Hindlimb muscle (tissue), 1 donor: Measurements from ENCODE around the gene SMAD4. TPM values are rescaled to one million over a fixed set of nuclear protein-coding genes. Genes with fewer than 3 reads are reported as not detected.
A peak's percentile ranks its signal among the peaks of the same experiment; 100 is the strongest.
"Not testable (repeated sequence)": the region's sequence is repeated elsewhere in the genome, so short reads cannot be mapped to it uniquely, and the experiment has no call there.

Source experiments
- DNase-seq: peaks from one replicate; pipeline ENCODE4 v3.0.0-alpha.2; 2013
- polyA plus RNA-seq: library from polyadenylated mRNA; unstranded; fragments of 120-200 nt; gene quantifications from one replicate; pipeline ENCODE4 v1.2.1, GENCODE V29; 2013; ENCODE audit not compliant: insufficient read length

The SMAD4 gene
- polyA plus RNA-seq, result 86.1 TPM

DNA sequence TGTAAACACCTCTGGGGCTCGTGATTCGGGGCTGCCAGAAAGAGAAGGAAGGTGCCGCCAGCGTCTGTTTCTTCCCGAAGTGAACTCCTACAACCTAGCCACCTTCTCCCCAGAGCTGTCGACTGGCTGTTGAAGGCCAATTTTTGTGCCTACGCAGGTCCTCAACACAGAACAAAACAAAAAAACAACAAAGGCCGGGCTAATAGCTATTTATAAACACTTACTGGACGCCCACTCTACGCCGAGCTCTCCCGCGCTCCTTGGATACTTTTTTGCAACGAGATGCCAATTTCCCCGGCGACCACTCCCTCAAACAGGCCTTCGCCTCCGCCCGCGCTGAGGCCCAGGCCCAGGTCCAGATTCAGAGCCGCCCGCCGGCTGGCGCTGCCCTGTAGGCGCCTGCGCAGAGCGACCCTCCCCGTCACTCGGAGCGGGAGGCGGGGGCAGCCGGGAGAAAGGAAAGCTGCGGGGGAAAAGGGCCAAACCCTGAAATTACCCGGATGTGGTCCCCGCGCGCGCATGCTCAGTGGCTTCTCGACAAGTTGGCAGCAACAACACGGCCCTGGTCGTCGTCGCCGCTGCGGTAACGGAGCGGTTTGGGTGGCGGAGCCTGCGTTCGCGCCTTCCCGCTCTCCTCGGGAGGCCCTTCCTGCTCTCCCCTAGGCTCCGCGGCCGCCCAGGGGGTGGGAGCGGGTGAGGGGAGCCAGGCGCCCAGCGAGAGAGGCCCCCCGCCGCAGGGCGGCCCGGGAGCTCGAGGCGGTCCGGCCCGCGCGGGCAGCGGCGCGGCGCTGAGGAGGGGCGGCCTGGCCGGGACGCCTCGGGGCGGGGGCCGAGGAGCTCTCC is at the start of gene SMAD4:
SMAD4 (plus strand) TSS at position 520 of the 843 bp plus-strand sequence. CDS start 16,834 bp downstream, outside the sequence.
- DNase-seq, result peak; percentile 96

DNA sequence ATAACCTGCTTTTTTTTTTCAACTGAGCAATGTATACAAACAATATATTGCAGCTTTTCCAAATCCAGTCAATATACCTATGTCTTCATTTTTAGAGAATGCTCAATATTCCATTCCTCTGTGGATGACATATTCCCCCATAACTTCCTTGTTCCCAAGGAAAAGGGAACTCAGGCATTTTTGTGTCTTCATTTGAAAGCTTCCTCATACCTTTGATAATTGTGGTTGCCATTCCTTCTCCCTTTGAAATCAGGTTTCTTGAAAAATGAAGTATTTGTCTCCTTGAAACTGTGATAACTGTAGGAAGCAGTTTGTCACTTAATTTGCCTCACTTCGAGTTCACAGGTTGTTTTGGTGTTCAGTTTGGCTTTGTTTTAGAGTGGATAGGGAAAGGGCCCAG is 48.6 kb upstream of the SMAD4 start:
- no peak for DNase-seq

DNA sequence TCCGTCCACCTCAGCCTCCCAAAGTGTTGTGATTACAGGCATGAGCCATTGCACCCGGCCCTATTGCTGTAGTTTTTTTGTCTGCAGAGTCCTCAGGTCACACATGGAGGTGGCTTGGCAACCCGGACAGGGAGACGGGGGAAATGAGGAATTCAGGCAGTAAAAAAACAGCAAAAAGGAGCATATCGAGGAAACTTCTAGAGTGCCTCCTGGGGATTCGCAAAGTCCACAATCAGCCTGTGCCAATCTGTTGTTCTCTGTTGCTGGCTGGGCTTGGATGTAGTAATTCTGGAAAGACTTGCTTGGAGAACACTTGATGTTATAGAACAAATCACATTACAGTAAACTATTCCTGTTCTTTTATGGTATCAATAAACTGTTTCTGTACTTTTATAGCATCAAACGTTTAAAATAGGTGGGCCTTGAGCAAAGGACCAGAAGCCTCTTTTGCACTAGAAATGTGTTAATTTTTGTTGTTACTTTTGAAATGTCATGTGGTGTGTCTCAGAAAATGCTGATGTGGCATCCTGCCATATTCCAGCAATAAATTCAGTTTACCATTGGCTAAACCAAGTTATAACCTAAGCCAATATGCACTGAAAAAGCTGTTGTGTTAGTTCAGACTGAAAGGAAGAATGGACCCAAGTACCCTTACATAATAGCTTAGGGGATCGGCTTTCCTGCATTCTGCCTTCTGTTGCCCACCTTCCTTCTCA is 47.8 kb upstream of the SMAD4 start:
- no peak for DNase-seq

DNA sequence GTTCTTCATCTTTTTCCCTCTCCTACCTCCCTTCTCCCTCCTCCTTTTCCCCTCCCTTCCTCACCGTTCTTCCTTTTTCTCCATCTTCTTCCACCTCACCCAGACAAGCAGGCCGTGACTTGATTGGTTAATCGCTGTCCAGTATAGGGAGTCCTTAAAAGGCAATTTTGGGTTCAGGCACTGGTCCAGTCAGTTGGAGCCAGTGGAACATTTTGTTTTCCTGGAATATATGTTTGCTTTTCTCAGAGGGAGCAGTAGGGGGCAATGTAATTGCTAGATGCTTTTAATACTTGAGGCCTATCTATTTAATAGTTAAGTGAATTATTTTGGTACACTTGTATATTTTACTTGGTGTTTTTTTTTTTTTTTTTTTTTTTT is 47.2 kb upstream of the SMAD4 start:
- no peak for DNase-seq

DNA sequence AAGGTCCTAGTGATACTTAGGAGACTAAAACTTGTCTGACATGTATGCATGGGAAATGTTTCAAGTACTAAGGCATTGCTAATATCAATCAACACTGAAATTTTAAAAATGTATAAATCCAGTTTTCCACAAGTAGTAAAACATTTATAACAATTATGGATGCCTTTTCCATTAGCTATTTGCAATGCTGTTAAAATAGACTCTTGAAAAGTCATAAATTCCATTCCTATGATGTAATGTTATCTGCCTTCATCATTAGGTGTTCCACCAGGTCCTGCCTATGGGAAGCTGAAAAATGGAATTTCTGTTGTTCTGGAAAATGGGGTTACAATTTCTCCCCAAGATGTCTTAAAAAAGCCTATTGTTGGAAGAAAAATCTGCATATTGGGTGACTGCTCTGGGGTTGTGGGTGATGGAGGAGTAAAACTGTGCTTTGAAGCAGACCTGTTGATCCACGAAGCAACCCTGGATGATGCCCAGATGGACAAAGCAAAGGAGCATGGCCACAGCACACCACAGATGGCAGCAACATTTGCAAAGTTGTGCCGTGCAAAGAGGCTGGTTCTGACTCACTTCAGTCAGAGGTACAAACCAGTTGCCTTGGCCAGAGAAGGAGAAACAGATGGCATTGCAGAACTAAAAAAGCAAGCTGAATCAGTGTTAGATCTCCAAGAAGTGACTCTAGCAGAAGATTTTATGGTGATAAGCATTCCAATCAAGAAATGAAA is 43.5 kb upstream of the SMAD4 start:
- no peak for DNase-seq

DNA sequence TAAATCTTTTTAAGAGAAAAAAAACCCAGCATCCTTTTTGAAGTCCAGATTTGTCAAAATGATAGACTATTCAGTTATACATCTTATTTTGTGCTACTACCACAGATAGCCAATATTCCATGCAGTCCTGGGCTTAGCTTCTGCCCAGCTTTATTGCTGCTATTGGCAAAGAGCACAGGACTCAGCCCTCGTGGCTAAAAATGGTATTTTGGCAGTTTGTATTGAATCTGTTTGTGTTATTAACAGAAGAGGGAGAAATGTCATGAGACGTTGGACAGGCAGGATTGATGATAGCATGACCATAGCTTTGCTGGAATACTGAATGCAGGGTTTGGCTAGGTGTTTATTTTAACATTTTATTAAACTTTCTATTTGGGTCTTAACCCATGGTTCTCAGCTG is 42.8 kb upstream of the SMAD4 start:
- peak; percentile 28 for DNase-seq

DNA sequence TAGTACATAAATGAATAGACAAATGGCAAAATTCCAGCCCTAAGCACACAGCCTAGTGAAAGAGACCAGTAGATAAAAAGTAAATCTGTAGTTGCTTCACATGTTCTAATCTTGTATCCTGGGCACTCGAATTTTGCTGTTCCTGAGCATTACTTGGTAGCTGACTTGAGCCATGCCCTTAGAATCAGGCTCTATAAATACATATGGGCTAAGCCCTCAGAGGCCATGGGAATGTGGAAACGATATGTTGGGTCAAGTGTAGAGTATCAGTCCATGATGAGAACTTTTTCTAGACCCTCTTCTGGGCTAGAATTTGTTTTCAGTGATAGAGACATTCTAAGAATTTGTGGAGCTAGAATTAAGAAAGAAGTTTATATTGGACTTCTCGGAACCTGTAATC is 40.3 kb upstream of the SMAD4 start:
- DNase-seq, result no peak

DNA sequence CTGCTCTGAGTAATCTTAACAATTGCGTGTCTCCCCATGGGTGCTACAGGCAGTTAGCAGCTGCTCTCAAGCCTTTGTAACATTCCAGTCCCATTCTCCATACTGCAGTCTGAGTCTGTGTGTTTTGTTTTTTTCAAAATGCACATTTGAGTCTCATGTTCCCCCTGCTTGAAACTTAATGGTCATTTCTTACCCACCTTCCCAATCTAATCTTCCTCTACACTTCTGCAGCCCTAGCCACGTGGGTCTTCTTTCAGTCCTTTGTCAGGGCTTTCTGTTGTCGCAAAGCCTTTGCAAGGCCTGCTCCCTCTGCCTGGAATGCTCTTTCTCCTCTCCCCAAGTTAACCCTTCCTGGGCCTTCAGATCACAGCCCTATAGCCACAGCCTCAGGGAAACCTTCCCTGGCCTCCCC is 37.7 kb upstream of the SMAD4 start:
- DNase-seq, result no peak

DNA sequence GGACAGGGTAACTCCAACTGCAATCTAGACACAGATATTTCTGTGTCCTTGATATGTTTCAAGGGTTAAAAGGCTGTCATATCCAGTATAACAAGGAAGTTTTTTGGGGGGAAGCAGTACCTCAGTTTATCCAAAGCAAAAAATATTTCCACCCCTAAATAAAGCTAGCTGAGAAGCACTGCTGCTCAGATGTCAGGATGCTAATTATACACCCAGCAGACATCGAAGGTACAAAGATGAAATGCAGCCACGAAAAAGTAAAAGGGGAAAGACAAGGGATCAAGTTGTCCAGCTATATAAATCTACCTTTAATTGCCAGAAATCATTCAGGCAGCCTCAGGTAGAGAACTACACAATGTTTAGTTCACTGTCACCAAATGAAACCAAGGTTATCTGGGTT is 36.0 kb upstream of the SMAD4 start:
- DNase-seq, result no peak

DNA sequence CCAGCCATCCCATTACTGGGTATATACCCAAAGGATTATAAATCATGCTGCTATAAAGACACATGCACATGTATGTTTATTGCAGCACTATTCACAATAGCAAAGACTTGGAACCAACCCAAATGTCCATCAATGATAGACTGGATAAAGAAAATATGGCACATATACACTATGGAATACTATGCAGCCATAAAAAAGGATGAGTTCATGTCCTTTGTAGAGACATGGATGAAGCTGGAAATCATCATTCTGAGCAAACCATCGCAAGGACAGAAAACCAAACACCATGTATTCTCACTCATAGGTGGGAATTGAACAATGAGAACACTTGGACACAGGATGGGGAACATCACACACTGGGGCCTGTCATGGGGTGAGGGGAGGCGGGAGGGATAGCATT is 26.8 kb upstream of the SMAD4 start:
- DNase-seq, result not testable (repeated sequence)

DNA sequence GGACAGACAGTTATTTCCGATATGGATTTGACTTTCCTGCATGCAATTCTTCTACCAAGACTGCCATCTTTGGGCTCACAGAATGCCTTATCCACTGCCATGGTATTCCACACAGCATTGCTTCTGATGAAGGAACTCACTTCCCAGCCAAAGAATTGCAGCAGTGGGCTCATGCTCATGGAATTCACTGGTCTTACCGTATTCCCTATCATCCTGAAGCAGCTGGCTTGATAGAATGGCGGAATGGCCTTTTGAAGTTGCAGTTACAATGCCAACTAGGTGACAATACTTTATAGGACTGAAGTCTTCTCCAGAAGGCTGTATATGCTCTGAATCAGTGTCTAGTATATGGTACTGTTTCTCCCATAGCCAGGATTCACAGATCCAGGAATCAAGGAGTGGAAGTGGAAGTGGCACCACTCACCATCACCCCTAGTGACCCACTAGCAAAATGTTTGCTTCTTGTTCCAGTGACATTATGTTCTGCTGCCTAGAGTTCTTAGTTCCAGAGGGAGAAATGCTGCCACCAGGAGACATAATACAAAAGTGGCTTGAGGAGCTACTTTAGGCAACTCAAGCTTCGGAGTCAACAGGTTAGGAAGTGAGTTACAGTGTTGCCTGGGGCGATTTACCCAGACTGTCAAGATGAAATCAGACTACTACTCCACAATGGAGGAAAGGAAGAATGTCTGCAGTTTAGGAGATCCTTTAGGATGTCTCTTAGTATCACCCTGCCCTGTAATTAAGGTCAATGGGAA is 23.8 kb upstream of the SMAD4 start:
- no peak for DNase-seq

DNA sequence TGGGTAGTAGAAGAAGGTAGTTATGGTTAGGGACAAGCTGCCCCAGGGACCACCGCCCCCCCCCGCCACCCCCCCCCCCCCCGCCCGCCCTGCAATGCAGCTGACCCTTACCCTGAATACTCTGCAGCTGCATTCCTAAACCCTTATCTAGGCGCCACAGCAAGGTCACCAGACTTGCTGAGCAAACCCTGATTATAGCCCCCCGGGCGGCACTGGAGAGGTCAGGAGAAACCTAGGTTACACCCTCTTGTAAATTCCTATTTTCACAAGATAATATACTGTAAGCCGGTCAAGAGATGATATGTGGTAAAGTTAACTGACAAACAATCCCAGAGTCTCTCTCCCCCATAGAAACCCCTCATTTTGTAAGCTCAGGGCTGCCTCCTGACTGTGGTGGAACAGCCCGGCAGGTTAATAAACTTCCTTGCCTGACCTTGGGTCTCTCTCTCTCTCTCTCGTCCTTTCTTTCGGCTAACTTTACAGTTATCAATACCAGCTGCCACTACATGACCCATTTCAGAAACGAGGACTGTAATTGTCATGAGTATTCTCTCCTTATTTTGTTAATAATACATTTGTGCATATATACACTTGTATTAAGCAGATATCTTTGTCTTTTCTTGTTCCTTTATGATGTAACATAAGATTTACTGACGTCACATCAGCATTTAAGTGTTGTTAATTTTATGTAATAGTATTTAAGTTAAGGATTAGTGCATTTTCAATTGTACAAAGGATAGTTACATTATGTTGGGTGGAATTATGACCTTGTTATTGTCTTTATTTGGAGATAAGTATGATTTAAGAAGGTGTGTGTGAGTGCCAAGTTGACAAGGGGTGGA is 22.8 kb upstream of the SMAD4 start:
- no peak for DNase-seq

DNA sequence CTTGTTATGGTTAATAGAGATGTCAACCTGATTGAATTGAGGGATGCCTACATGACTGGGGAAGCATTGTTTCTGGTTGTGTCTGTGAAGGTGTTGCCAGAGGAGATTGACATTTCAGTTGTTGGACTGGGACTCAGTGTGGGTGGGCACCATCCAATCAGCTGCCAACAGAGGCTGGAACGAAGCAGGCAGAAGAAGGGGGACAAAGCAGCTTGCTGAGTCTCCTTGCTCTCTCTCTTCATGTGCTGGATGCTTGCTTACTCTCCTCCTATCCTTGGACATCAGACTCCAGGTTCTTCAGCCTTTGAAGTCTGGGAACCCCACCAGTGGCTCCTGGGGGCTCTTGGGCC is 22.2 kb upstream of the SMAD4 start:
- no peak for DNase-seq

DNA sequence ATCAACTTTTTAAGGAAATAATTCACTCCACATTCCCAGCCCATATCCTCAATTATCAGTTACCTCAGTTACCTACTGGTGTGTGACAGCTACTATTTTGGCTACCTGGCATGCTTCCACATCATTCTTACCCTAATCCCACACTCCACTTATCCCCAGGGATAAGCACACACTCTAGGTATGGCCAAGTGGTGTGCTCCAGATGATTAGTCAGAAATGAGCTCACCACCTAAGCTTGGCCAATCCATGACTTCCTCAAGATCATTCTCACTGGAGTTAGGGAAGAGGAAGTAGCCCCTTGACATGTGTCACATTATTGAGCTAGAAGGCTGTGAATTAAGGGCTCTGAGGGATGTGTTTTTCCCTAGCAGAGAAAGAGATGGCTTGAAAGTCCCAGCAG is 20.9 kb upstream of the SMAD4 start:
- DNase-seq, result no peak

DNA sequence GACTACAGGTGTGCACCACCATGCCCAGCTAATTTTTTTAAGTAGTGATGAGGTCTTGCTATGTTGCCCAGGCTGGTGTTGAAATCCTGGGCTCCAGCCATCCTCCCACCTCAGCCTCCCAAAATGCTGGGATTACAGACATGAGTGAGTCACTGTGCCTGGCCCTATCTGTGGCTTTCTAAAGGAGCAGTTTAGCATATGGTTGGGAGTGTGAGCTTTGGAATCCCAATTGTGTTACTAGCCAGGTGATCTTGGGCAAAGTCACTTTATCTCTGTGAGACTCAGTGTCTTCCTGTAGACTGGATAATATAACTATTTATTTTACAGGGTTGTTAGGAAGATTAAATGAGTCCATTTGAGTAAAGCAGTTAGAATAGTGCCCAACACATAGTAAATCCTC is 19.8 kb upstream of the SMAD4 start:
- DNase-seq, result no peak

DNA sequence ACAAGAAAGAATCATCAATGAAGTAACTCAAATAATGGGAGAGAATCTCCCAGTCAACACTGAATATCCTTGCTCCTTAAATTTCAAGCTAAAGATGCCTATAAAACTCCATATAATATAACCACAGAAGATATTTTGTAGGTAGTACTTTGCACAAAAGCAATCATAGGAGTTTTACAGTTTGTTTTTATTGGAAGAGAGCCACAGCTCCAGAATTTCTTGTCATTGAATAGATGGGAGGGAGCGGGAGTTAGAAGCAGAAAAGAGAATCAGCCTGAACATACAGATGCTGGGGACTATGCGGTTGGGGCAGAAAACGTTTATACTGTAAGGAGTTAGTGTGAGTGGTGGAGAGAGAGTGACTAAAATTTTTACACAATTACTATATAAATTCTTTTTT is 18.3 kb upstream of the SMAD4 start:
- DNase-seq, result no peak

DNA sequence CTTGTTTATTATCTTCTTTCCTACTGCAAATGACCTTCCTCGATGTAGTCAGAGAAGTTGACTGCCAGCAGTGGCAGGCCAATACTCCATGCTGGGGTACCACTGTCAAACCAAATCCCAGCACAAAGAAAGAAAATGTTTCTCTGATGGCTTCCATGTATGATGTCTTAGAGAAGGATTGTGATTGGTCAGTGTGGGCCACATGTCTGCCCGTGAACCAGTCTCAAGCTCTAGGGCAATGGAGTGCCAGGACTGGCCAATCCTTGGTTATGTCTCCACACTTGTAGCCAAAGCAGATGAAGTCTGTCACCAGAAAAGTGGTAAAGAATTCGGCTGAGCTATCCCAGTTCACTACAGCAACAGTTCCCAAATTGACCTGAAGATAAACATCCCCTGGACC is 17.6 kb upstream of the SMAD4 start:
- no peak for DNase-seq

DNA sequence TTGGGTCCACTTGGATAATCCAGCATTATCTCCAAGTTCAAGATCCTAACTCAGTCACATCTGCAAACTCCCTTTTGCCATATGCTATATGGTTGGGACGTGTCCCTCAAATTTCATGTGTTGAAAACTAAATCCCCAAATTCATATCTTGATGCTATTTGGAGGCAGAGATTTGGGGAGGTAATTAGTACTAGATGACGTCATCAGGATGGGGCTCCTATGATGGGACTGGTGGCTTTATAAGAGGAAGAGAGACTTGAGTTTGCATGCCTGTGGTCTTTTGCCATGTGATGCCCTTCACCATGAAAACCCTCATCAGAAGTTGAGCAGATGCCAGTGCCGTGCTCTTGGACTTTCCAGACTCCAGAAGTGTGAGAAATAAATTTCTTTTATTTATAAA is 16.8 kb upstream of the SMAD4 start:
- no peak for DNase-seq

DNA sequence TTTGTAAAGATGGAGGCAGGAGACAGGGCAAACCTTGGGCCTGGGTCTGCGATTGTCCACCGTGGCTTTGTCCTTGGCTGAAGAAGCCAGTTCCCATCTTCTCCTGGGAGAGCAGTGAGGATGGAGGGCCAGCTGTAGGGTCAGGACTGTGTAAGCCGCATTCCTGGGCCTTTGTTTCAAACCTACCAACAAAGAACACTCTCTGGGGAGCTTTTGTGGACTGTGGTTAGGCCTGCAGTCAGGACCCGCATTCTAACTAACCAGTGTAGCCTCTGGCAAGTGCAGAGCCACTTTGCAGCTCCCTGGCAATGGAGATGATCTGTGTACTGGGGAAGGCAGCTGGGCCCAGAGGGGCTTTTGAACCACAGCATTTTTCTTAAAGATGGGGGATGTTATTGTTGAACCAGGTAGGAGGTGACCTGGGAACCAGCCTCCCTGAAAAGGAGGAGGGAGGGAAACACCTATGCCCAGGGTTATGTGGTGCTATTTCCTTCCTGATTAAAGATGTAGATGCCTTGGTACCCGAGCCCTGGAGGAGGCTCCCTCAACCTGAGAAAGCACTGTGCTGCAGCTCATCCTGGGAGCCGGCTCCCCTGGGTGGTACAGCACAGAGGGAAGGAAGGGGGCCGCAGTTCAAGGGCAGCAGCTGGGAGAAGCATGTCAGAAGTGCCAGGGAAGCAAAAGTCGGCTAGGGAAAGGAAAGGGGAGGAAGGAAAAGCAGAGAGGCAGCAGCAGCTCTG is 12.7 kb upstream of the SMAD4 start:
- no peak for DNase-seq

DNA sequence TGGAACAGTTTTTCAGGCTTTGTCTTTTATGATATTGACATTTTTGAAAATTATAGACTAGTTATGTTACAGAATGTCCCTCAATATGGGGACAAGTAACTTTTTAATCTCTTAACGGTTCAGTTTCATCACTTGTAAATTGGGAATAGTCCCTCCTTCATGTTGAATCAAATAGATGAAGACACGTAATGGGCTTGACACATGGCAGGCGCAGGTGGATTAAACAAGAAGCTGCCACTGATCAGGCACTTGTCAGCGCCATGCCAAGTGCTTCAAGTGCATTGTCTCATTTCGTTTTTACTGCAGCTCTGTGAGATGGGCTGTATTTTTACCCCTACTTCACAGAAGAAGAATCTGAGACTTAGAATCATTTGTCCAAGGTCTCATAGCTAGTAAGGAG is 9.5 kb upstream of the SMAD4 start:
- DNase-seq, result no peak
